Adipocyte (in vitro differentiated cells): Measurements from ENCODE around the gene AP1S2.
A peak's percentile ranks its signal among the peaks of the same experiment; 100 is the strongest.

Source experiments
- DNase-seq: peaks from one replicate; pipeline ENCODE4 v3.0.0-alpha.2; 2015; ENCODE audit warnings: low read depth
- H3K27me3 ChIP-seq: replicated peaks from 2 replicates; pipeline ENCODE4 v1.7.0; 2013; ENCODE audit warnings: mild to moderate bottlenecking, low read length, moderate library complexity; ENCODE audit not compliant: control insufficient read depth, insufficient read depth
- H3K36me3 ChIP-seq: 2 replicates; pipeline ENCODE4 v1.7.0; 2013; ENCODE audit warnings: low read length, mild to moderate bottlenecking, moderate library complexity; ENCODE audit not compliant: control insufficient read depth, insufficient read depth, severe bottlenecking
- H3K4me1 ChIP-seq: 2 replicates; pipeline ENCODE4 v1.7.0; 2013; ENCODE audit warnings: mild to moderate bottlenecking, low read length, moderate library complexity; ENCODE audit not compliant: control insufficient read depth, insufficient read depth
- H3K4me3 ChIP-seq: 2 replicates; pipeline ENCODE4 v1.7.0; 2013; ENCODE audit warnings: mild to moderate bottlenecking, low read length, moderate library complexity
- H3K9ac ChIP-seq: 2 replicates; pipeline ENCODE4 v1.7.0; 2013; ENCODE audit warnings: mild to moderate bottlenecking, low read length, moderate library complexity
- H3K9me3 ChIP-seq: 2 replicates; pipeline ENCODE4 v1.7.0; 2013; ENCODE audit warnings: mild to moderate bottlenecking, low read length, moderate library complexity; ENCODE audit not compliant: control insufficient read depth

The AP1S2 gene

DNA sequence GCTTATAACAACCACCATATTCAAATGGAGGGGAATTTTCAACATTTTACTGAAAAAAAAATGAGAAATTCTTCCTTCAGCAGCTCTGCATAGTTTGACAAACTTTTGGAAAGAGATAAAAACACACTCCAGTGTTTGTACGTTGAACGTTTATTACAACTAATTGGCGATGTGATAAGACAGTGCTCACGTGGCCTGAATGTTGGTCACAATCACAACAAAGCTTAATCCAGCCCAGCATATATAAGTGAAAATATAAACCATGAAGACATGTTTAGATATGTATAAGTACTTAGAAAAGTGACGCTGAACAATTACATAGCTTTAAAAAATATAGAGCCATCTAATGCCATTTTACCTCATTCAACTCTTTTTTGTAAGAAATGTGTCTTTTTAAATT, 28.7 kb downstream of the AP1S2 start:
- Histone ChIP-seq H3K9ac (no peak overlapping the region), H3K4me1 (peaks cover 10% of the 10 kb centered on the region), H3K9me3 (no peaks in the 10 kb centered on the region), H3K27me3 (no peaks in the 10 kb centered on the region), H3K36me3 (peaks cover 32% of the 10 kb centered on the region), H3K4me3 (no peak overlapping the region)
- no peak for DNase-seq

DNA sequence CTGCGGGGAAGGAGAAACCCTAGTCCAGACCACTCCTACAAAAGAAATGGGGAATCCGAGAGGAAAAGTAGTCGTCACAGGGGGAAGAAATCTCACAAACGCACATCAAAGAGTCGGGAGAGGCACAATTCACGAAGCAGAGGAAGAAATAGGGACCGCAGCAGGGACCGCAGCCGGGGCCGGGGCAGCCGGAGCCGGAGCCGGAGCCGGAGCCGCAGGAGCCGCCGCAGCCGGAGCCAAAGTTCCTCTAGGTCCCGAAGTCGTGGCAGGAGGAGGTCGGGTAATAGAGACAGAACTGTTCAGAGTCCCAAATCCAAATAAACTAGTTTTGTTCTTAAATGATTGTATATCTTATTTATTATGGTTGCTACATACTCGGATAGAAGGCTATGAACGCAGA, 31.7 kb downstream of the AP1S2 start:
- DNase-seq, result no peak
- H3K9me3 ChIP-seq, result no peaks in the 10 kb centered on the region
- peaks cover 10% of the 10 kb centered on the region for H3K4me1 ChIP-seq
- no peak overlapping the region for H3K4me3 ChIP-seq
- peaks cover 47% of the 10 kb centered on the region for H3K36me3 ChIP-seq
- no peaks in the 10 kb centered on the region for H3K27me3 ChIP-seq
- no peak overlapping the region for H3K9ac ChIP-seq

- Histone ChIP-seq H3K4me3 (no peak overlapping the region), H3K4me1 (no peaks in the 10 kb centered on the region), H3K9ac (no peak overlapping the region), H3K36me3 (peaks cover 63% of the 10 kb centered on the region), H3K27me3 (no peaks in the 10 kb centered on the region), H3K9me3 (no peaks in the 10 kb centered on the region)
- DNase-seq, result no peak
These were observed 34.2 kb downstream of the AP1S2 start for GRCh38 chrX:15820106-15821073.

GRCh38 chrX:15816886-15817285, 37.7 kb downstream of the AP1S2 start:
- Histone ChIP-seq H3K36me3 (peaks cover 58% of the 10 kb centered on the region), H3K4me1 (peaks cover 15% of the 10 kb centered on the region), H3K27me3 (no peaks in the 10 kb centered on the region), H3K9ac (no peak overlapping the region), H3K4me3 (no peak overlapping the region), H3K9me3 (no peaks in the 10 kb centered on the region)
- DNase-seq, result no peak

DNA sequence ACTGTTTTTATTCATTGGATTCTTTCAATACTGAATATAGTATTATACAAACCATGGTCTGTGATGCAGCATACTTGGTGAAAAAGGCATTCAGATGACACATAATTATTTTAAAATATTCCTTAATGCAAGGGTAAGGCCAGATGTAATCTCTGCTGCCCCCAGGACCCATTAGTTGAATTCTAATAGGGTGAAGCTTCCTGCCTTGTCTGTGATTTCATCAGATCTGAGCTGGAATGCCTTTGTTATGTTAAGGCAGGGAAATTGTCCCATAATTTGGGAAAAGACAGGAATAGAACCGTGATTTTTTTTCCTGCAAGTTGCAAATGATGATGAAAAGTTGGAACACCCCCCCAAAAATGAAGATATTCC, 38.2 kb downstream of the AP1S2 start:
- no peaks in the 10 kb centered on the region for H3K9me3 ChIP-seq

DNA sequence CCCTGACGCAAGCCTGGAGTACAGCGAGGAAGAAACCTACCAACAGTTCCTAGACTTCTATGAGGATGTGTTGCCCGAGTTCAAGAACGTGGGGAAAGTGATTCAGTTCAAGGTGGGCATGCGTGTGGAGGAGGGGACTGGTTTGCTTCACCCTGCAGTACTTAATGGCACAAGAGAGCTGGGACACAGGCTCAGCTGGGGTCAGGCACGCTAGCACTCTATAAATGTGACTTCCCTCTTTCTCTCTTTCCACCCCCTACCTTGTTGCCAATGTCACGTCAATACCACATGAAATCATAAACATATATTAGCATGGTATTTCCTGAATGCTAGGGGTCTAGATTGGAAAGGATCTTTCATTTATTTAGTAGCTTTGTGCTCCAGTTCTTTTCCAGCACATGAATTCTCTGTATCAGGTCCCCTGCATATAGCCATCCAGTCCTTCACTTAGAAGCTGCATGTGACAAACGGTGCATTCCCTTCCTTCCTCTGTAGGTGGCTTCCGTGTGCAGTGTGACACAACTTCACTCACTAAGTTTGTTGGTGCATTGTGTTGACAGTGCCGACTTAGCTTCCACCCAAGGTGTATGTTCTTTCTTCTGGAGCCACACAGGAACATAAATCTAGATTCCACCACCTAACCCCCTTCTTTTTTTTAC, 38.7 kb downstream of the AP1S2 start:
- DNase-seq, result peak; percentile 37
- H3K4me3 ChIP-seq, result no peak overlapping the region
- H3K9ac ChIP-seq, result no peak overlapping the region
- H3K27me3 ChIP-seq, result no peaks in the 10 kb centered on the region
- peaks cover 55% of the 10 kb centered on the region for H3K36me3 ChIP-seq
- H3K4me1 ChIP-seq, result peaks cover 15% of the 10 kb centered on the region
- no peaks in the 10 kb centered on the region for H3K9me3 ChIP-seq

More for the DNA sequence above, 38.2 kb downstream of the AP1S2 start:
- no peak overlapping the region for H3K9ac ChIP-seq
- no peaks in the 10 kb centered on the region for H3K27me3 ChIP-seq
- H3K4me1 ChIP-seq, result peaks cover 15% of the 10 kb centered on the region
- no peak for DNase-seq
- H3K36me3 ChIP-seq, result peaks cover 56% of the 10 kb centered on the region
- H3K4me3 ChIP-seq, result no peak overlapping the region

DNA sequence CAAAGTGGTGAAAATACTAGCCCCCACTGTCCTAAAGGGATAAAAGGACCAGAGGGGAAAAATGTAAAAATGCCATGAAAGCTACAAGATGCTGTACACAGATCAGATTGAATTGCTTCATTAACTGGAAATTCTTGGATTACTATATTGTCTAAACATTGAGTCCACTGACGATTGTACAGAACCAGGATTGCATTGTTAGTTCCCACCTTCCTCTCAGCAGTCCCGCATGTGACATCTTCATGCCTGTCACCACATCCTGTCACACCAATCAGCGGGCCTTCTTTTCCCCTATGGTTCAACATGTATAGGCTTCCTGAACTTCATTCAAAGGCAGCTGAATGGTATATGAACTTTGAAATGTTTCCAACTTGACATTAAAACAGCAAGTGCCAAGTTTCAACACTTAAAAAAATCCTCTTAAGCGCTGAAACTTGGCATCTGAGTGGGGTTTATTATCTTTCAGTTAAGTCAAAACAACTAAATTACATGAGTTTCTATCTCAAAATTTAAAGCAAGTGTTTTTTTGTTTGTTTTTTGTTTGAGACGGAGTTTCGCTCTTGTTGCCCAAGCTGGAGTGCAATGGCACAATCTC, 39.7 kb downstream of the AP1S2 start:
- H3K4me3 ChIP-seq, result no peak overlapping the region
- no peak for DNase-seq

DNA sequence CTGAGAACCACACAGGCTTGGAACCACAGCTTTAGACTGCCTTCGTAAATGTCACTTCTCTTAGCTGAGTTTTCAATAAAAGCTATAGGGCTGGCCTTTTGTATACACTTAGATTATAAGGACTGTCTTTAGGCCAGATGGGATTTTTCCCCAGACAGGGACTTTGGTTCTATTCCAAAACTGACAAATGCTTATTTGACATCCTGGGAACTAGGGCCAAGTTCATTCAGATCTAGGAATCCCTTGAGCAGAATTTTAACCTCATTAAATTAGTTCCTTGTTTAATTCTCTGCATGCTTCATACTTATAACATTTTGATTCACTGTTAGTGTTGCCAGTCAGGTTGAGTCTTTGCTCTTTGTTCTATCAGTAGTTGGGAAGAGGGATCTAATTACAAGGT, 41.2 kb downstream of the AP1S2 start:
- H3K4me3 ChIP-seq, result no peak overlapping the region
- H3K9me3 ChIP-seq, result no peaks in the 10 kb centered on the region
- H3K4me1 ChIP-seq, result peaks cover 15% of the 10 kb centered on the region
- H3K36me3 ChIP-seq, result peaks cover 59% of the 10 kb centered on the region
- H3K9ac ChIP-seq, result no peak overlapping the region
- DNase-seq, result no peak
- H3K27me3 ChIP-seq, result no peaks in the 10 kb centered on the region

More for the DNA sequence above, 39.7 kb downstream of the AP1S2 start:
- Histone ChIP-seq H3K9ac (no peak overlapping the region), H3K36me3 (peaks cover 51% of the 10 kb centered on the region), H3K9me3 (no peaks in the 10 kb centered on the region), H3K27me3 (no peaks in the 10 kb centered on the region), H3K4me1 (peaks cover 15% of the 10 kb centered on the region)

GRCh38 chrX:15812192-15812938, 42.2 kb downstream of the AP1S2 start:
- Histone ChIP-seq H3K9me3 (no peaks in the 10 kb centered on the region), H3K4me3 (no peak overlapping the region), H3K9ac (no peak overlapping the region), H3K4me1 (peaks cover 15% of the 10 kb centered on the region), H3K36me3 (peaks cover 59% of the 10 kb centered on the region), H3K27me3 (no peaks in the 10 kb centered on the region)
- no peak for DNase-seq

GRCh38 chrX:15808254-15808653, 46.4 kb downstream of the AP1S2 start:
- Histone ChIP-seq H3K4me3 (no peak overlapping the region), H3K36me3 (peaks cover 61% of the 10 kb centered on the region), H3K9ac (no peak overlapping the region), H3K27me3 (no peaks in the 10 kb centered on the region), H3K4me1 (peaks cover 11% of the 10 kb centered on the region), H3K9me3 (no peaks in the 10 kb centered on the region)
- no peak for DNase-seq

DNA sequence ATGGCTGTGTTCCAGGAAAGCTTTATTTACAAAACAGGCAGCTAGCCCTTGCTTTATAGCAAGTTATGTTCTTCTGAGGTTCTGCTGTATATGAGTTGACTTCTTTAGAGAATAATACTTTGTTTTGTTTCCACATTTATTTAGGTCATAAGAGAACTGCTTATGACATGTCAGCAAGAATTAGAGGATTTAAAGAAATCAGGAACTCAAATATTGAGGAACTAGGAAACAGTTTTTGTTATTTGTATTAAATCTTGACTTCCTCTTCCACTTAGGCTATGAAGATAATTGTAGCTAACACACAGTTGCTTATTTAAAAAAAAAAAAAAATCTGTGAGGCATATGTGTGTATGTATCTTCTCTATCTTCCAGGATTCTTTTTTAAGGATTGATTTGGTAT, 50.0 kb downstream of the AP1S2 start:
- Histone ChIP-seq H3K4me3 (no peak overlapping the region), H3K4me1 (no peaks in the 10 kb centered on the region), H3K27me3 (no peaks in the 10 kb centered on the region), H3K36me3 (peaks cover 60% of the 10 kb centered on the region), H3K9ac (no peak overlapping the region), H3K9me3 (no peaks in the 10 kb centered on the region)
- no peak for DNase-seq
